ENCODE results near the gene PRR33. TPM values are rescaled to one million over a fixed set of nuclear protein-coding genes. Genes with fewer than 3 reads are reported as not detected.

Gene PRR33
- total RNA-seq, 1 donor from 2014 or later, result not detected

GRCh38 chr11:1840780-1841480 is 50.8 kb downstream of the PRR33 start:
- FAIRE-seq, result no peak

GRCh38 chr11:1839924-1840779 is 51.5 kb downstream of the PRR33 start:
- DNase-seq (ENCODE audit: low read depth), result no peak

More at GRCh38 chr11:1840780-1841480, 50.8 kb downstream of the PRR33 start:
- TF ChIP-seq CTCF (IDR thresholded peaks at IDR 0.05; ENCODE audit: insufficient read depth, low read length, severe bottlenecking), result no peak
- H3K36me3 ChIP-seq (ENCODE audit: control insufficient read depth, insufficient read depth, low read length), result no peaks in the 10 kb centered on the region
- no peak for DNase-seq (ENCODE audit: low read depth)
- no peak overlapping the region for H3K4me3 ChIP-seq (ENCODE audit: low read depth, low read length)
- H3K27me3 ChIP-seq (ENCODE audit: control insufficient read depth, insufficient read depth, low read length), result no peaks in the 10 kb centered on the region

GRCh38 chr11:1839204-1839923 is 52.3 kb downstream of the PRR33 start:
- FAIRE-seq, result no peak
- no peak for DNase-seq (ENCODE audit: low read depth)
- no peaks in the 10 kb centered on the region for H3K27me3 ChIP-seq (ENCODE audit: control insufficient read depth, insufficient read depth, low read length)
- H3K4me3 ChIP-seq (ENCODE audit: low read depth, low read length), result no peak overlapping the region
- H3K36me3 ChIP-seq (ENCODE audit: control insufficient read depth, insufficient read depth, low read length), result no peaks in the 10 kb centered on the region
- TF ChIP-seq CTCF (IDR thresholded peaks at IDR 0.05; ENCODE audit: insufficient read depth, low read length, severe bottlenecking), result no peak

More at GRCh38 chr11:1839924-1840779, 51.5 kb downstream of the PRR33 start:
- TF ChIP-seq CTCF (IDR thresholded peaks at IDR 0.05; ENCODE audit: insufficient read depth, low read length, severe bottlenecking), result no peak
- H3K36me3 ChIP-seq (ENCODE audit: control insufficient read depth, insufficient read depth, low read length), result no peaks in the 10 kb centered on the region
- H3K4me3 ChIP-seq (ENCODE audit: low read depth, low read length), result no peak overlapping the region
- FAIRE-seq, result no peak
- H3K27me3 ChIP-seq (ENCODE audit: control insufficient read depth, insufficient read depth, low read length), result no peaks in the 10 kb centered on the region

GRCh38 chr11:1838426-1839144 is 53.1 kb downstream of the PRR33 start, which contains the start of gene TNNI2:
TSS of gene TNNI2 (plus strand) at chr11:1838981. CDS start at chr11:1839697, 716 bp downstream.
- FAIRE-seq, result no peak
- H3K4me3 ChIP-seq (ENCODE audit: low read depth, low read length), result no peak within 1 kb of the TSS

More at GRCh38 chr11:1838426-1839144, 53.1 kb downstream of the PRR33 start, which contains the start of gene TNNI2:
- DNase-seq (ENCODE audit: low read depth), result no peak
- H3K27me3 ChIP-seq (ENCODE audit: control insufficient read depth, insufficient read depth, low read length), result no peaks in the 10 kb centered on the region
- TF ChIP-seq CTCF (IDR thresholded peaks at IDR 0.05; ENCODE audit: insufficient read depth, low read length, severe bottlenecking), result no peak
- H3K36me3 ChIP-seq (ENCODE audit: control insufficient read depth, insufficient read depth, low read length), result no peaks in the 10 kb centered on the region

Other genes starting within 250 kb of the PRR33 start
- not detected in 2 replicates for gene KRTAP5-6, start 194.7 kb downstream of the PRR33 start, total RNA-seq
- gene IFITM10, start 141.3 kb downstream of the PRR33 start, total RNA-seq, result 1.3 and 2.4 TPM in 2 replicates
- 214 and 389 TPM in 2 replicates for gene CTSD, start 128.0 kb downstream of the PRR33 start, total RNA-seq
- 0.53 and 1.5 TPM in 2 replicates for gene SYT8, start 56.9 kb downstream of the PRR33 start, total RNA-seq
- gene TNNI2, start 52.9 kb downstream of the PRR33 start, total RNA-seq, result 0.26 TPM in 1 of 2 replicates, not detected in the other
- 0.26 TPM in 2 replicates for gene LSP1, start 38.8 kb downstream of the PRR33 start, total RNA-seq
- not detected in 2 replicates for gene TNNT3, start 27.8 kb upstream of the PRR33 start, total RNA-seq
- 97.7 and 125 TPM in 2 replicates for gene MRPL23, start 55.4 kb upstream of the PRR33 start, total RNA-seq
- 19.7 and 59.4 TPM in 2 replicates for gene H19, start 105.9 kb upstream of the PRR33 start, total RNA-seq
- gene IGF2, start 247.5 kb upstream of the PRR33 start, total RNA-seq, result 1.0 and 6.6 TPM in 2 replicates

All from bronchial epithelial cell (primary cell).